Activated naive CD8-positive, alpha-beta T cell treated with anti-CD3 and anti-CD28 coated beads, Interleukin-2, amount 10 ng/mL, durations not matched to agents 7 days and 5 days (primary cell): ENCODE data around the gene TBRG4. TPM values are rescaled to one million over a fixed set of nuclear protein-coding genes. Genes with fewer than 3 reads are reported as not detected.

ENCODE experiments used
- ATAC-seq: fragments of 150-1000 bp; cut with Tn5 transposase; one replicate; pipeline ENCODE4 v1.10.0; 2021; ENCODE audit warnings: low read depth, moderate library complexity
- POLR2A ChIA-PET: fragments of 350-600 bp; sonication (Branson Sonifier 250); formaldehyde crosslinking; loops from one replicate; lab custom pipeline; 2021; ENCODE audit warnings: antibody characterized with exemption; lab: Charles Lee
- DNase-seq: peaks from one replicate; pipeline ENCODE4 v3.0.0; 2021
- H3K27ac Mint-ChIP-seq: one replicate; pipeline ENCODE4 v1.8.0; 2022; ENCODE audit warnings: mild to moderate bottlenecking, mixed read lengths
- H3K27me3 Mint-ChIP-seq: one replicate; pipeline ENCODE4 v1.8.0; 2022; ENCODE audit warnings: mild to moderate bottlenecking, moderate library complexity, mixed read lengths
- H3K36me3 Mint-ChIP-seq: one replicate; pipeline ENCODE4 v1.8.0; 2021; ENCODE audit warnings: mild to moderate bottlenecking, mixed read lengths
- H3K4me1 Mint-ChIP-seq: one replicate; pipeline ENCODE4 v1.8.0; 2021; ENCODE audit warnings: mixed read lengths
- H3K4me3 Mint-ChIP-seq: one replicate; pipeline ENCODE4 v1.8.0; 2022; ENCODE audit warnings: mild to moderate bottlenecking, moderate library complexity, mixed read lengths
- H3K9me3 Mint-ChIP-seq: one replicate; pipeline ENCODE4 v1.8.0; 2021; ENCODE audit warnings: mixed read lengths
- total RNA-seq, 2 experiments: library from RNA; stranded (reverse); gene quantifications; one replicate each; pipeline ENCODE4 v1.2.3, GENCODE V29; 2021

Gene TBRG4
- total RNA-seq, 2 experiments from 2014 or later = 123 to 127 TPM

DNA sequence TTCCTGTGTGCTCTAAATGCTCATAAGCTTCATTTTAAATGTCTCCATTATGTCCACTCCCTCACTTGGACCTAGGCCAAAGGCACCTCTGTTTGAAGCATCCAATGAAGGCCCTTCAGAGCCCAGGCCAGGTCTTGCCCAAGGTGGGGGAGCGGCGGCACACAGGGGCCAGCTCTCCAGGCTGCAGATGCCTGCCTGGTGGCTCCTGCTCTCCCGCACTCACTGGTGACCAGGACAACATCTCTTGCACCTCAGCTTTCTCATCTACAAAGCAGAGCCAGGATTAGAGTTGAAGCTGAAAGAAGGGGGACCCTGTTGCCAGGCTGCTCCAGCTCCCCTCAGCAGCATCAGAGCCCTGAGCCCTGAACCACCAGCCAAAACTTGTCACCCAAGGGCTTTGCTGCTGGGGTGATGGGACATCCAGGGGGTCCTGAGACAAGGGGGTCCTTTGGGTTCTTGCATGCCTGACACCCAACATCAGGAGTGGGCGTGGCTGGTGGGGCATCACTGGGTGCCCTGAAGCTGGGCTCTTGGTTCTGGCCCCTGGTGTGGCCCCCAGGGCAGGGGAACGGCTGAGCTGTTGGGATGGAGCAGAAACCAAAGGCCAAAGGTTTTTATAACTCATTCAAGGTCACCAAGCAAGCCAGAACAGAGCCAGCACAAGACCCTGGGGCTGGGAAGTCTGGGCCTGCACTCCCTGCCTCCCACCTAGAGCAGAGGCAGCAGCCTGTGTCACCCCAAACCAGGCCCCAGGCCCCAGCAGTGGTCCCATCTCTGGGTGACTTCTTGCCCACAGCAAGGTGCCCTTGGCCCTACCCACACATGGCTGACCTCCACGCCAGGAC is 24.0 kb downstream of the TBRG4 start:
- H3K9me3 Mint-ChIP-seq = no peaks in the 10 kb centered on the region
- H3K36me3 Mint-ChIP-seq = no peaks in the 10 kb centered on the region
- peak overlapping the region; percentile 52 for H3K4me3 Mint-ChIP-seq
- ATAC-seq (no peak), DNase-seq (peak; percentile 35)
- peaks cover 4% of the 10 kb centered on the region for H3K4me1 Mint-ChIP-seq
- H3K27ac Mint-ChIP-seq = no peak overlapping the region
- peaks cover 21% of the 10 kb centered on the region for H3K27me3 Mint-ChIP-seq
- POLR2A ChIA-PET = interaction anchor here (0.8 to 1.8 kb wide), 5 partner anchors 12 to 122 kb away, joined by 3 to 4 read pairs (median 3); partner anchors contain the start of gene TBRG4

DNA sequence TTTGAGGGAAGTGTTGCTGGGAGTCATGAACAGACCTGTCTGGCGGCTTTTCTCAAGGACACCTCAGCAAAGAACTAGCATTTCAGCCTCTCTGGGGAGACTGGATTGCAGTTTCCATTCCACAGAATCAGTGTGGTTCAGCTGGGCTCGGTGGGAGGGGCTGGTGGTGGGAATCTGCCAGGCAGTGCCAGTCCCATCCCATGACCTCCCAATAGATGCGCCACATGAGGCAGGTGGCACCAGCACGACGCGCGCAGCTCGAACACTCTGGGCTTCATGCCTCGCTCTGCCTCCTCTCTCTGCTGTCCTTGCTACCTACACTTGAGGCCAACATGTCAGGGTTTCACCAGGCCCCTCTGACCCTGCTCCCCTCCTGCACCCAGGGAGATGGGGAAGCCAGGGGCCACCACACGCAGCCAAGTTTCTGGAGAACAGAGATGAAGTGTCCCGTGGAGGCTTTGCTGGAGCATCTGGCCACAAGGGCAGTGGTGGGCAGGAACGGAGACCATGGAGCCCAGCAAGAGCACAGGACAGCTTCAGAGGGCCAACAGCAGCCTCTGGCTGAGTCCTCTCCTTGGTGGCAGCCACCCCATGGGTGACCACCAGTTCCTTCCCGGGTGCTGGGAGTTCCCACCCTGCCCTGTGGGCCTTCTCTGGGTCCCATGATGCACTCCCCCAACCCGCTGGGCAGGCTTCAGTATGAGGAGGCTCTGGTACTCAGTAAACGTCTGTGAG is 25.0 kb downstream of the TBRG4 start:
- peak; percentile 30 for DNase-seq
- Mint-ChIP-seq H3K9me3 (no peaks in the 10 kb centered on the region), H3K36me3 (no peaks in the 10 kb centered on the region), H3K27me3 (peaks cover 17% of the 10 kb centered on the region), H3K4me1 (peaks cover 4% of the 10 kb centered on the region), H3K27ac (no peak overlapping the region), H3K4me3 (no peak overlapping the region)
- no peak for ATAC-seq
- POLR2A ChIA-PET = interaction anchor here (1.0 to 1.8 kb wide), 3 partner anchors 15 to 49 kb away, joined by 3 to 4 read pairs (median 3); partner anchors contain the start of gene TBRG4

- no peaks in the 10 kb centered on the region for H3K36me3 Mint-ChIP-seq
- H3K9me3 Mint-ChIP-seq = no peaks in the 10 kb centered on the region
- no peak overlapping the region for H3K4me3 Mint-ChIP-seq
- POLR2A ChIA-PET = interaction anchor here (1.8 kb wide), 1 partner anchor 26 kb away, joined by 4 read pairs; the partner anchor contains the start of gene TBRG4
- DNase-seq (no peak), ATAC-seq (no peak)
- H3K4me1 Mint-ChIP-seq = peaks cover 4% of the 10 kb centered on the region
- no peak overlapping the region for H3K27ac Mint-ChIP-seq
- peaks cover 16% of the 10 kb centered on the region for H3K27me3 Mint-ChIP-seq
These were observed 25.8 kb downstream of the TBRG4 start for GRCh38 chr7:45085619-45086200.

GRCh38 chr7:45084901-45085618 is 26.4 kb downstream of the TBRG4 start:
- H3K4me1 Mint-ChIP-seq = peaks cover 4% of the 10 kb centered on the region
- POLR2A ChIA-PET = no interaction called here

DNA sequence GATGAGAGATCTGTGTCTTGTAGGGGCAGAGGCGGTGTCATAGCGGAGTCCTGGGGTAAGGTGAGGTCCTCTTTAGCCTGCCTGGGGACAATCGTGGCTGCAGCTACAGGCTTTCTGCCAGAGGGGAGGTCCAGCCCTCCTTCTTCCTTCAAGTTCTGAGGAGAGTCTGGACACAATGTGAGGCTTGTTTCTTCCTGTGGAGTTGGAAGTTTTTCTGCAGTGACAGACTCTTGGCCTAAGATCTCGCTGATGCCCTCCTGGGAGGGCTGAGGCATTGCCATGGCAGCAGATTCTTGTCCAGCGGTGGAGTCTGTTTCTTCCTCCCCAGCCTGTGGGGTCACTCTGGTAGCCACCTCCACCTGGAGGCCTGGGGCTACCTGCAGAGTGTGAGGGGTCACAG is 27.2 kb downstream of the TBRG4 start:
- DNase-seq (no peak), ATAC-seq (no peak)
- H3K27me3 Mint-ChIP-seq = peaks cover 2% of the 10 kb centered on the region
- H3K36me3 Mint-ChIP-seq = no peaks in the 10 kb centered on the region
- POLR2A ChIA-PET = no interaction called here
- H3K9me3 Mint-ChIP-seq = no peaks in the 10 kb centered on the region
- H3K4me1 Mint-ChIP-seq = peaks cover under 1% of the 10 kb centered on the region
- no peak overlapping the region for H3K4me3 Mint-ChIP-seq
- H3K27ac Mint-ChIP-seq = no peak overlapping the region

More at GRCh38 chr7:45084901-45085618, 26.4 kb downstream of the TBRG4 start:
- Mint-ChIP-seq H3K27me3 (peaks cover 9% of the 10 kb centered on the region), H3K27ac (no peak overlapping the region), H3K36me3 (no peaks in the 10 kb centered on the region), H3K9me3 (no peaks in the 10 kb centered on the region), H3K4me3 (no peak overlapping the region)
- ATAC-seq (no peak), DNase-seq (no peak)

DNA sequence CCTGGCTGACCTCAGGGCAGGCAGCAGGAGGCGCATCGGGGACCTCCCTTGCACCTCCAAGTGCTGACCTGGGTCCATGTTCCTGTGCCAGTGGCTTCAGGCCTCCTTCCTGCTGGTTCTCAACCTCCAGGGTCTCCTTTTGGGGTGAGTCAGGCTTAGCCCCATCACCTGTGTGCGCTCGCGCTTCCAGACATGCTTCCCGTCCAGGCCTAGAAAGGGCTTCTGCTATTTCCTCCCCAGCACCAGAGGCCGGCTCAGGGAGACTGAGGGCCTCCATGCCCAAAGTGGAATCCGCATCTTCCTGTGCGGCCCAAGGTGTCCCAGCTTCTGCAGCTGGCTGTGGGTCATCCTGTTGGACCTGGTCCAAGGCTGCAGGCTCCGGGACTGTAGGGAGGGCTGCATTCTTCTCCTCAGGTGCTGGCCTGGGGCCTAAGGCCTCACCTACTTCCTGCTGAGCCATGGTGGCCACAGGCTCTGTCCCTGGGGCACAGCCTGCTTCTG is 28.6 kb downstream of the TBRG4 start:
- Mint-ChIP-seq H3K27me3 (no peaks in the 10 kb centered on the region), H3K27ac (no peak overlapping the region), H3K4me1 (no peaks in the 10 kb centered on the region), H3K4me3 (no peak overlapping the region), H3K36me3 (no peaks in the 10 kb centered on the region), H3K9me3 (no peaks in the 10 kb centered on the region)
- DNase-seq (no peak), ATAC-seq (no peak)
- POLR2A ChIA-PET = no interaction called here

- H3K4me1 Mint-ChIP-seq = no peaks in the 10 kb centered on the region
- H3K9me3 Mint-ChIP-seq = no peaks in the 10 kb centered on the region
- POLR2A ChIA-PET = interaction anchor here (1.0 kb wide), 1 partner anchor 29 kb away, joined by 4 read pairs; the partner anchor contains the start of gene TBRG4
- no peaks in the 10 kb centered on the region for H3K36me3 Mint-ChIP-seq
- ATAC-seq (no peak), DNase-seq (no peak)
- no peak overlapping the region for H3K4me3 Mint-ChIP-seq
- H3K27ac Mint-ChIP-seq = no peak overlapping the region
- H3K27me3 Mint-ChIP-seq = no peaks in the 10 kb centered on the region
These were observed 29.3 kb downstream of the TBRG4 start for GRCh38 chr7:45082031-45082830.

DNA sequence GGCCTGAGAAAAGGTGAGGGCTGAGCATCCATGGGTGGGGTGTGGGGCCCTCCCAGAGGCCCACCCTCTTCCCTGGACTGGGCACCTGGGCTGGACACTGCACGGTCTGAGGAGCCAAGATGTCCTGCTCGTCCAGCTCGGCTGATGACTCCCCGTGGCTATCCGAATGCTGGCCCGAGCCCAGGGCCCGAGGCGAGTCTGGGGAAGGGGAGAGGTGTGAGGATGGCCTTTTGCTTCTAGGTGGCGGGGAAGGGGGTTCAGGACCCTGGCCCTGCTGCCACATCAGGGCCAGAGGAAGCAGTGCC is 29.9 kb downstream of the TBRG4 start:
- Mint-ChIP-seq H3K27ac (no peak overlapping the region), H3K4me1 (no peaks in the 10 kb centered on the region)
- POLR2A ChIA-PET = interaction anchor here (1.0 kb wide), 1 partner anchor 30 kb away, joined by 4 read pairs; the partner anchor contains the start of gene TBRG4

GRCh38 chr7:45080958-45081669 is 30.4 kb downstream of the TBRG4 start:
- POLR2A ChIA-PET = interaction anchor here (1.0 kb wide), 1 partner anchor 31 kb away, joined by 4 read pairs; the partner anchor contains the start of gene TBRG4
- no peak overlapping the region for H3K4me3 Mint-ChIP-seq
- H3K9me3 Mint-ChIP-seq = no peaks in the 10 kb centered on the region
- no peaks in the 10 kb centered on the region for H3K4me1 Mint-ChIP-seq
- peaks cover 5% of the 10 kb centered on the region for H3K36me3 Mint-ChIP-seq
- no peak overlapping the region for H3K27ac Mint-ChIP-seq
- H3K27me3 Mint-ChIP-seq = no peaks in the 10 kb centered on the region
- ATAC-seq (no peak), DNase-seq (peak; percentile 36)

More for the DNA sequence above, 29.9 kb downstream of the TBRG4 start:
- H3K36me3 Mint-ChIP-seq = peaks cover 2% of the 10 kb centered on the region
- DNase-seq = no peak
- H3K4me3 Mint-ChIP-seq = no peak overlapping the region
- H3K27me3 Mint-ChIP-seq = no peaks in the 10 kb centered on the region
- H3K9me3 Mint-ChIP-seq = no peaks in the 10 kb centered on the region
- ATAC-seq = no peak

DNA sequence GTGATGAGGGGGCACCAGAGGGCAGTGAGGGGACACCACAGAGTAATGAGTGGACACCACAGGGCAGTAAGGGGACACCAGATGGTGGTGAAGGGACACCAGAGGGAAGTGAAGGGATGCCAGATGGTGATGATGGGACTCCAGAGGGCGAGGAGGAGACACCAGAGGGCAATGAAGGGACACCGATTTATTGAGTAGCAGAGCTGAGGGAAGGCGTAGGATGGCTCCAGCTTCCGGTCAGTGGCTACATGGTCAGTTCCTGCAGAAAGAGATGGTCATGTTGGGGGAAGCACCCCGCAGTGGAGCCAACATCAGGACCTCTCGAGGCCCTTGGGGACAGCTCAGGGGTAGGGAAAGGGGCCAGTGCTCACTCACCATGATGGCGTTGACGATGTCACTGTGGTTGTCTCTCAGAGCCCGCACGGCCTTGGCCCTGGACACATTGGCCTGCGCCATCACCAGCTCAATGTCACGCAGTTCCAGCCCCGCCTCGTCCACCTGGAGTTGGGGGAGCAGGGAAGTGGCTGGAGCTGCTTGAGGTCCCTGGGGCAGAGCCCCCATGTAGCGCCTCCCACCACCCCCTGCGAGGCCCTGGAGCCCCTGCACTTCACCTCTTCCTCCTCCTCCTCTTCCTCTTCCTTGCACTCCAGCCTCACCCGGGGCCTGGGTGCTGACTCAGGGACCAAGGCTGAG is 31.1 kb downstream of the TBRG4 start:
- ATAC-seq (peak; percentile 18), DNase-seq (no peak)
- Mint-ChIP-seq H3K9me3 (no peaks in the 10 kb centered on the region), H3K4me1 (no peaks in the 10 kb centered on the region), H3K4me3 (peak overlapping the region; percentile 29), H3K36me3 (peaks cover 5% of the 10 kb centered on the region), H3K27me3 (no peaks in the 10 kb centered on the region), H3K27ac (peak overlapping the region; percentile 73)
- POLR2A ChIA-PET = no interaction called here

GRCh38 chr7:45078125-45078681 is 33.3 kb downstream of the TBRG4 start:
- H3K4me3 Mint-ChIP-seq = no peak overlapping the region
- H3K36me3 Mint-ChIP-seq = peaks cover 16% of the 10 kb centered on the region
- DNase-seq = no peak
- ATAC-seq = no peak
- POLR2A ChIA-PET = no interaction called here
- no peaks in the 10 kb centered on the region for H3K27me3 Mint-ChIP-seq
- no peaks in the 10 kb centered on the region for H3K4me1 Mint-ChIP-seq
- H3K27ac Mint-ChIP-seq = no peak overlapping the region
- no peaks in the 10 kb centered on the region for H3K9me3 Mint-ChIP-seq
